HepG2 (cell line): ENCODE data around the gene SLC39A3. TPM values are rescaled to one million over a fixed set of nuclear protein-coding genes. Genes with fewer than 3 reads are reported as not detected.

Experiments
- ATF2 ChIP-seq: sonication (generic); formaldehyde crosslinking; IDR thresholded peaks from 2 replicates; pipeline ENCODE4 v1.4.0; 2020; ENCODE audit warnings: missing genetic modification reagents
- ERF ChIP-seq: IDR thresholded peaks from 2 replicates; pipeline ENCODE4 v1.6.1; 2018; ENCODE audit warnings: missing biosample characterization, missing genetic modification reagents
- ISL2 ChIP-seq: sonication (generic); formaldehyde crosslinking; IDR thresholded peaks from 2 replicates; pipeline ENCODE4 v1.5.0; 2020; ENCODE audit warnings: missing genetic modification reagents
- NFATC3 ChIP-seq: sonication (generic); formaldehyde crosslinking; IDR thresholded peaks from 2 replicates; pipeline ENCODE4 v1.5.1; 2020; ENCODE audit warnings: mild to moderate bottlenecking, missing genetic modification reagents
- NPAS2 ChIP-seq: sonication (generic); formaldehyde crosslinking; IDR thresholded peaks from 2 replicates; pipeline ENCODE4 v1.8.0; 2022; ENCODE audit warnings: mild to moderate bottlenecking, missing genetic modification reagents, borderline replicate concordance
- ONECUT2 ChIP-seq: sonication (generic); formaldehyde crosslinking; IDR thresholded peaks from 2 replicates; pipeline ENCODE4 v1.4.0; 2020; ENCODE audit warnings: missing genetic modification reagents
- RERE ChIP-seq: IDR thresholded peaks from 2 replicates; pipeline ENCODE4 v1.6.1; 2016; ENCODE audit warnings: low read depth, missing genetic modification reagents, missing compliant biosample characterization
- SNRNP70 ChIP-seq: fragments of 200-400 bp; formaldehyde crosslinking; IDR thresholded peaks from 2 replicates; pipeline ENCODE4 v1.6.1; 2017; ENCODE audit warnings: mild to moderate bottlenecking, low read depth, low read length, moderate library complexity
- ZC3H4 ChIP-seq: sonication (generic); formaldehyde crosslinking; IDR thresholded peaks from 2 replicates; pipeline ENCODE4 v1.4.0; 2020; ENCODE audit warnings: missing genetic modification reagents, borderline replicate concordance
- ZNF138 ChIP-seq: sonication (generic); formaldehyde crosslinking; IDR thresholded peaks from 2 replicates; pipeline ENCODE4 v1.5.0; 2020; ENCODE audit warnings: mild to moderate bottlenecking, low read depth, missing genetic modification reagents
- ZNF34 ChIP-seq: sonication (generic); formaldehyde crosslinking; IDR thresholded peaks from 2 replicates; pipeline ENCODE4 v1.4.0; 2020; ENCODE audit warnings: mild to moderate bottlenecking, missing genetic modification reagents, borderline replicate concordance
- ZNF367 ChIP-seq: sonication (generic); formaldehyde crosslinking; IDR thresholded peaks from 2 replicates; pipeline ENCODE4 v1.4.0; 2020; ENCODE audit warnings: missing genetic modification reagents, borderline replicate concordance
- ZNF572 ChIP-seq: sonication (generic); formaldehyde crosslinking; IDR thresholded peaks from 2 replicates; pipeline ENCODE4 v1.5.1; 2020; ENCODE audit warnings: mild to moderate bottlenecking, missing genetic modification reagents
- ZNF713 ChIP-seq: sonication (generic); formaldehyde crosslinking; IDR thresholded peaks from 2 replicates; pipeline ENCODE4 v1.4.0; 2020; ENCODE audit warnings: mild to moderate bottlenecking, missing genetic modification reagents
- polyA plus RNA-seq, 8 experiments: library from polyadenylated mRNA; depleted of rRNA in 3 of 8; stranded (reverse) in 7 of 8; unstranded in 1 of 8; fragments of >200 nt; fragmentation: Illumina TruSeq in 4 of 8; extraction: Trizol in 4 of 8; gene quantifications; 2 replicates each; pipeline versions ENCODE4 v1.2.1 to v1.2.3, GENCODE V29; 2011 to 2016; ENCODE audit warnings: low read depth in 4 of 8, missing spikeins in 1 of 8, mixed read lengths in 1 of 8; ENCODE audit not compliant: insufficient read depth in 1 of 8
- total RNA-seq, 5 experiments: library from RNA; depleted of rRNA; stranded (reverse); fragments of >200 nt; fragmentation: Illumina TruSeq; extraction: Trizol; gene quantifications; 2 replicates each; pipeline ENCODE4 v1.2.3, GENCODE V29; 2016; ENCODE audit warnings: low read depth in 1 of 5
- TF ChIP-seq, protein P1 (sequence below): sonication (generic); formaldehyde crosslinking; IDR thresholded peaks from 2 replicates; pipeline ENCODE4 v1.5.0; 2020; ENCODE audit warnings: missing genetic modification reagents
- TF ChIP-seq, protein P2 (sequence below): sonication (generic); formaldehyde crosslinking; conservative IDR thresholded peaks from 2 replicates; pipeline ENCODE4 v1.8.0; 2022; ENCODE audit warnings: missing genetic modification reagents
- TF ChIP-seq, protein P3 (sequence below): sonication (generic); formaldehyde crosslinking; IDR thresholded peaks from 2 replicates; pipeline ENCODE4 v1.4.0; 2020; ENCODE audit warnings: low read depth, mild to moderate bottlenecking, missing genetic modification reagents

SLC39A3 gene
- total and polyA plus RNA-seq, 2 of the 13 experiments (the other 11 are each of a cell fraction or from before 2014, with no cell fraction given), result 33.6 to 41.6 TPM

- TF ChIP-seq ZNF138 (CRISPR knock-in tag), result no peak
- TF ChIP-seq ZC3H4, result no peak
- TF ChIP-seq, protein P1, sequence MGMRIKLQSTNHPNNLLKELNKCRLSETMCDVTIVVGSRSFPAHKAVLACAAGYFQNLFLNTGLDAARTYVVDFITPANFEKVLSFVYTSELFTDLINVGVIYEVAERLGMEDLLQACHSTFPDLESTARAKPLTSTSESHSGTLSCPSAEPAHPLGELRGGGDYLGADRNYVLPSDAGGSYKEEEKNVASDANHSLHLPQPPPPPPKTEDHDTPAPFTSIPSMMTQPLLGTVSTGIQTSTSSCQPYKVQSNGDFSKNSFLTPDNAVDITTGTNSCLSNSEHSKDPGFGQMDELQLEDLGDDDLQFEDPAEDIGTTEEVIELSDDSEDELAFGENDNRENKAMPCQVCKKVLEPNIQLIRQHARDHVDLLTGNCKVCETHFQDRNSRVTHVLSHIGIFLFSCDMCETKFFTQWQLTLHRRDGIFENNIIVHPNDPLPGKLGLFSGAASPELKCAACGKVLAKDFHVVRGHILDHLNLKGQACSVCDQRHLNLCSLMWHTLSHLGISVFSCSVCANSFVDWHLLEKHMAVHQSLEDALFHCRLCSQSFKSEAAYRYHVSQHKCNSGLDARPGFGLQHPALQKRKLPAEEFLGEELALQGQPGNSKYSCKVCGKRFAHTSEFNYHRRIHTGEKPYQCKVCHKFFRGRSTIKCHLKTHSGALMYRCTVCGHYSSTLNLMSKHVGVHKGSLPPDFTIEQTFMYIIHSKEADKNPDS (CRISPR knock-in tag), result peak; percentile 95
- TF ChIP-seq ATF2 (CRISPR knock-in tag), result peak; percentile 94
- TF ChIP-seq ERF (CRISPR knock-in tag), result peak; percentile 100
- peak; percentile 98 for TF ChIP-seq ZNF572 (CRISPR knock-in tag)
- no peak for TF ChIP-seq ZNF34 (CRISPR knock-in tag)
- no peak; the same call in 1 of the 2 replicates for TF ChIP-seq ZNF367
- TF ChIP-seq ONECUT2 (CRISPR knock-in tag), result 0 out of 2 replicates have a peak, but pooled peaks have one; percentile 59
- TF ChIP-seq, protein P2, sequence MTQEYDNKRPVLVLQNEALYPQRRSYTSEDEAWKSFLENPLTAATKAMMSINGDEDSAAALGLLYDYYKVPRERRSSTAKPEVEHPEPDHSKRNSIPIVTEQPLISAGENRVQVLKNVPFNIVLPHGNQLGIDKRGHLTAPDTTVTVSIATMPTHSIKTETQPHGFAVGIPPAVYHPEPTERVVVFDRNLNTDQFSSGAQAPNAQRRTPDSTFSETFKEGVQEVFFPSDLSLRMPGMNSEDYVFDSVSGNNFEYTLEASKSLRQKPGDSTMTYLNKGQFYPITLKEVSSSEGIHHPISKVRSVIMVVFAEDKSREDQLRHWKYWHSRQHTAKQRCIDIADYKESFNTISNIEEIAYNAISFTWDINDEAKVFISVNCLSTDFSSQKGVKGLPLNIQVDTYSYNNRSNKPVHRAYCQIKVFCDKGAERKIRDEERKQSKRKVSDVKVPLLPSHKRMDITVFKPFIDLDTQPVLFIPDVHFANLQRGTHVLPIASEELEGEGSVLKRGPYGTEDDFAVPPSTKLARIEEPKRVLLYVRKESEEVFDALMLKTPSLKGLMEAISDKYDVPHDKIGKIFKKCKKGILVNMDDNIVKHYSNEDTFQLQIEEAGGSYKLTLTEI, result no peak
- TF ChIP-seq, protein P3, sequence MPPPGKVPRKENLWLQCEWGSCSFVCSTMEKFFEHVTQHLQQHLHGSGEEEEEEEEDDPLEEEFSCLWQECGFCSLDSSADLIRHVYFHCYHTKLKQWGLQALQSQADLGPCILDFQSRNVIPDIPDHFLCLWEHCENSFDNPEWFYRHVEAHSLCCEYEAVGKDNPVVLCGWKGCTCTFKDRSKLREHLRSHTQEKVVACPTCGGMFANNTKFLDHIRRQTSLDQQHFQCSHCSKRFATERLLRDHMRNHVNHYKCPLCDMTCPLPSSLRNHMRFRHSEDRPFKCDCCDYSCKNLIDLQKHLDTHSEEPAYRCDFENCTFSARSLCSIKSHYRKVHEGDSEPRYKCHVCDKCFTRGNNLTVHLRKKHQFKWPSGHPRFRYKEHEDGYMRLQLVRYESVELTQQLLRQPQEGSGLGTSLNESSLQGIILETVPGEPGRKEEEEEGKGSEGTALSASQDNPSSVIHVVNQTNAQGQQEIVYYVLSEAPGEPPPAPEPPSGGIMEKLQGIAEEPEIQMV (CRISPR knock-in tag), result peak; percentile 87
- TF ChIP-seq NPAS2 (CRISPR knock-in tag), result no peak
- TF ChIP-seq SNRNP70, result no peak
- TF ChIP-seq NFATC3 (CRISPR knock-in tag), result peak; percentile 85; the same call in 1 of the 2 replicates
- TF ChIP-seq ISL2, result peak; percentile 88
- no peak for TF ChIP-seq RERE (CRISPR knock-in tag)
- no peak for TF ChIP-seq ZNF713
Measured at GRCh38 chr19:2739602-2740313, at the start of gene SLC39A3 (continued).
